NAMALWA (cell line): ENCODE results near the gene ATXN1.
"Not testable (repeated sequence)": the region's sequence is repeated elsewhere in the genome, so short reads cannot be mapped to it uniquely, and the experiment has no call there.

ENCODE experiments used
- DNase-seq: peaks from one replicate; pipeline ENCODE4 v3.0.0-alpha.2; 2015; ENCODE audit warnings: low spot score

The ATXN1 gene

DNA sequence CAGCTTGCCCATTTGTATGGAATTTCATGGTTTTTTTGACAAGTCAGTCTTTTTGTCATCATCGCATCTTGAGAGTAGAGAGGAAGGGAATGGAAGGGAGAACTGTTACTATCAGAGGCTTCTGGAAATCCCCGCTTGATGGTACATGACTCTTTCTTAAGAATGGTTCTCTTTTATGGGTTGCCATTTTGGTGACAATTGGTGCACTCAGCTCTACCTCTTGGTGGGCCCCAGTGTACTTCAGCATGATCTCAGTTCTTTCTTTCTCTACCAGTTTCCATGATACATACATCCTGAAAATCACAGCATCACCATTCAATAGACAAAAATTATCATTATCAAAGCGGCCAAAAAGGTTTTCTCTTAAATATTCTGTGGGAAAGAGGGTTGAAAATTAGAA is 147.1 kb downstream of the ATXN1 start:
- not testable (repeated sequence) for DNase-seq

GRCh38 chr6:16613504-16613903 is 147.8 kb downstream of the ATXN1 start:
- not testable (repeated sequence) for DNase-seq

GRCh38 chr6:16608444-16608843 is 152.8 kb downstream of the ATXN1 start:
- DNase-seq: no peak

DNA sequence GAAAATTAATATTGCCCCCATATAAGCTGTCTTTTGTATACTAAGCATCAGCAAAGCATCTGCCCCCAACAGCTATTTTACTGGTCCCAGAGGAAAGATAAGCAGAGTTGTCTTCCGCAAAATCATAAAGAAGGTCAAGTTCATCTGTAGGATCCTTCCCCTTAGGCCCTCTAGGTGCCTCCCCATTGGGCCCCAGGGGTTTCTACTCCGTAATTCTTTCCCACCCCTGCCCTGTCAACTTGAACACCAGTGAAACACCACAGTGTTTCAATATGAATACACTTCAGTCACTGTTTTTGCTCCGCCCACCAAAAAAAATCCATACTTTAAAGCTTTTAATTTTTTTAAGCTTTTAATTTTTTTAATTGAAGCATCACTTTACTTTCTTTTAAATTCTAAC is 159.2 kb downstream of the ATXN1 start:
- DNase-seq: no peak

DNA sequence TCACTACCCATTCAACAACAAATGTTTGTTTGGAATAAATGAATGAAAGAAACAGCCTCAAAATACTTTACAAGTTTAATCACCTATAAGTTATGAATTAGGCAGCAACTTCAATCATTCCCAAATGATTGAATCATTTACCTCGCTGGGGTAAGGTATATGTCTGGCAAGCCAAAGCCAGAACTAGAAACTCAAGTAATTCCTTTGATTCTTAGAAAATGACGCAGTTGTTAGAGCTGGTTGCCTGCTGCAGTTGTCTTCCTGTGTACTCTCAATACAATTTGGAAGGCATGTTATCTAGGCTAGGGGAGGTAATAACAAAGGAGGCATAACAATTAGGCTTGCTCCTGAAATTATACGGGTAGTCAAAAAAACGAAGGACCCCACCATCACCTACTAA is 160.6 kb downstream of the ATXN1 start:
- DNase-seq: no peak

- DNase-seq: no peak
Observed at GRCh38 chr6:16600026-16600425, 161.2 kb downstream of the ATXN1 start.

DNA sequence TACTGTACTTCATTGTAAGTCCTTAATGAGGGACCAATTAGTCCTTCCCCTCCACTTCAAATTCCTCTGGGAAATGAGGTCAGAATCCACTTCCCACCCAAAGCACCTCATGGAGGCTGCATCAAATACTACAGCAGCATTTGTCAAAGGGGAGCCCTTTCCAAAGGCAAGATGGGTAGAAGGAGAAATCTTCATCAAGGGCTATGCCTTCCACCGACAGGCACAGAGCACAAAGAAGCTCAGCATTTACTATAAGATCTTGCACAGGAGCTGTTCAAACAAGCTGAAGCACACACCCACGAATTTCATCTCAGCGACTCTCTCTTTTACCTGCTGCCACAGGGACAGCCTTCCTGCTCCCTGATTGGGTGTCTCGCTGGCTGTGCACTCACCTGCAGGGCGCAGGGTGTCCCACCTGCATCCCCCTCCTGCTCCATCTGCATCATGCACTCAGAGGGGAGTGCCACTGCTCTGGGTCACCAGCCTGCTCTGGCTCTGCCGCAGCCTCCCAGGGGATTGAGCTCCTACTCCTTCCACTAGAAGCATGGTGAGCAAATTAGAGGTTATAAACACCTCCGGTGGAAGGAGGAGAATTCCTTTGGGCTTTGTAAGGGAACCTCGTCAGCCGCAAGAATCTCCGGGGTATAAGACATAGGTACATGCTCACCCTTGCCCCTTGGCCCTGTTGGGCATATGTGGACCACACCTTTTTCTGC is 164.5 kb downstream of the ATXN1 start:
- no peak for DNase-seq

- DNase-seq: peak; percentile 20
Observed at GRCh38 chr6:16595514-16596120, 165.6 kb downstream of the ATXN1 start.

GRCh38 chr6:16594849-16595248 is 166.4 kb downstream of the ATXN1 start:
- peak; percentile 13 for DNase-seq

- no peak for DNase-seq
Observed at GRCh38 chr6:16592223-16592911, 168.9 kb downstream of the ATXN1 start.

DNA sequence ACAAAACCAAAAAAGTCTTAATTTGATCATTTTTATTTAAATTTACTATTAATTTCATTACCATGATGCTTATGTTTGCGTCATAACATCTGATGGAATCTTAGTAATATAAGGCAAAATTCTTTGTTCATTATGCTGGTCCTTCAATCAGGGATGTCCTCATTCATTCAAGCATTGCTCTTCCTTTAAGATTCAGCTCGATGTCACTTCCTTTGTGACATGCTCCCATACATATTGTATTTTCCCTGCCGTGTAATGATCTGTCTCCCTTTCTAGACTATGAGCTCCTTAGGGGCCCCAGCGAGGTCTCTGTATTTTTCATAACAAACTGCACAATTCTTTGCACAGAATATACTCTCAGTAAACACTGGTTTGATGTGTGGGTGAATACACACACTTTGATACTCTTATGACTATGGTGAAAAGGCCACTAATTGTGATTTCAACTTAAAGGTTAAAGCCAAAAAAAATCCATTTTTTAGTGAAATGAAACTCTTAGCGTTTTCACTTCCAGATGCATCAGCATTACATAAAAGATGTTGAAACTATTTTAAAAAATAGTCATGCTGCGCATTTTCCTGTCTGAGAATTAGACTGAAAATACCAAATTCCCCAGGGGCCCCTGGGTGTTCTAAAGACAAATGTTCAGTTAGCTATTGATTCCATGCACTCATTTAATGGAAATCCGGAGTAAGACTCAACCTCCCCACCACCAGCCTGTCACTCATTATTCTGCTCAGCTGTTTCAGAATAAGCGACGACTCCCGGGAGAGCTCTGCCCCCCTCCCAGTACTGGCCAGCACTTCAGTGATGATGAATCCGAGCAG is 169.7 kb downstream of the ATXN1 start:
- peak; percentile 45 for DNase-seq

GRCh38 chr6:16585805-16586204 is 175.5 kb downstream of the ATXN1 start:
- no peak for DNase-seq

- DNase-seq: no peak
Observed at GRCh38 chr6:16583144-16583762, 178.0 kb downstream of the ATXN1 start.

DNA sequence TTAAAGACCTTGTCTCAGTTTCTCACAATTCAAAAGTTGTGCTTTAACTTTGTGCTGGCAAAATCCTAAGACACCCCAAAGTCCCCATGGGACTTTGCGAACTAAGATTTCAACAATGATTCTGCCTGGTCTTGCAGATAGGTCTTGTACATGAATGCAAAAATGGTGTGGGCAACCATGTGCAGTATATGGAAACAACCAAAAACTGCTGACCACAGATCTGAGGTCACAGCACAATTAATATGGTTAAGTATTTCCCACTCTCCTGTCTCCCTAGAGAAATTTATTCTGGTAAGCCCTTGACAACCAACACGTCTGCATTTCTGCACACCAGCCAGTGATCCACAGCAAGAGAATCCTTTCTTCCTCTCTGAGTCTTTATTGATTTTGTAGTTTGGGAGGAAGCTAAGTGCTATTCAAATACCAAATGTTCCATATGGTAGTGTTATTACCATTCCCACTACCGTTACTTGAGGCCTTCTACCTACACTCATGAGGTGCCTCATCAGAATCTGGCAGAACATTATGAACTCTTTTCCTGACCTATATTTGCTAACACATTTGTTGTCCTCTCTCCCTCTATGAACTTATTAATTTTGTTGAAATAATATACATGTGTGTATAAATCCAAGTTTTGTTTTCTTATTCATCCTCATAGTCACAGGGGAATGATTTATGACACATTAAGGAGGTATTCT is 178.7 kb downstream of the ATXN1 start:
- DNase-seq: no peak

GRCh38 chr6:16578695-16579285 is 182.5 kb downstream of the ATXN1 start:
- no peak for DNase-seq

GRCh38 chr6:16576451-16577368 is 184.6 kb downstream of the ATXN1 start:
- no peak for DNase-seq

DNA sequence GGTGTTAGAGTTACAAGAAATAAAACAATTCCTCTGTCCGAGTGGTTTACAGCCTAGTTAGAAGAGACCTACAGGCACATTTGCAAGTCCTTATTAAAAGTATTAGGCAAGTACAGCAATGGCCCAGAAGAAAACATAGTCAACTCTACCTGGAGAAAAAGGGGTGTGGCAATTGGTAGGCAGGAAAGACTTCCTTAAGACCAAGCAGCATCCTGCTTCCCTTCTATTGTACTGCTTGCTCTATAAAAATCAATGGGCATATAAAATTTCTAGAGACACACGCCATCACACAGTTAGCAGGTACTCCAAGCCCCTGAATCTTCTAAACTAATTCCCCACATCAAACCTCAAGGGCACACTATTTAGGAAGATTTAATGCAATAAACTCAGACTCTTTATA is 185.6 kb downstream of the ATXN1 start:
- DNase-seq: no peak

- no peak for DNase-seq
Observed at GRCh38 chr6:16572943-16573342, 188.3 kb downstream of the ATXN1 start.

- no peak for DNase-seq
Observed at GRCh38 chr6:16572317-16572716, 188.9 kb downstream of the ATXN1 start.

- no peak for DNase-seq
Observed at GRCh38 chr6:16570946-16571345, 190.3 kb downstream of the ATXN1 start.
